Neutrophil (primary cell): ENCODE measurements around the gene ZCCHC12.

Source experiments
- H3K27ac ChIP-seq: fragments of 200-600 bp; sonication (generic); 2 replicates; pipeline ENCODE4 v1.5.1; 2016; ENCODE audit warnings: mild to moderate bottlenecking, moderate library complexity
- H3K27me3 ChIP-seq: fragments of 200-600 bp; sonication (generic); 2 replicates; pipeline ENCODE4 v1.6.0; 2016; ENCODE audit warnings: mild to moderate bottlenecking
- H3K36me3 ChIP-seq: fragments of 200-600 bp; sonication (generic); 2 replicates; pipeline ENCODE4 v1.5.1; 2017
- H3K4me1 ChIP-seq, 2 experiments: fragments of 200-600 bp in 1 of 2; sonication (generic) in 1 of 2; 1 replicate in 1 of 2; 2 replicates in 1 of 2; pipeline versions ENCODE4 v1.5.1 to v1.6.1; 2013 to 2016; ENCODE audit warnings: low read depth in 1 of 2, low read length in 1 of 2, mild to moderate bottlenecking in 1 of 2, moderate library complexity in 1 of 2; ENCODE audit not compliant: control insufficient read depth in 1 of 2, insufficient read depth in 1 of 2
- H3K4me3 ChIP-seq, 2 experiments: fragments of 200-600 bp in 1 of 2; sonication (generic) in 1 of 2; 1 replicate in 1 of 2; 2 replicates in 1 of 2; pipeline ENCODE4 v1.5.1; 2013 to 2016; ENCODE audit warnings: low read depth in 1 of 2, low read length in 1 of 2, mild to moderate bottlenecking in 1 of 2, moderate library complexity in 1 of 2
- H3K9me3 ChIP-seq: fragments of 200-600 bp; sonication (generic); 2 replicates; pipeline ENCODE4 v1.5.1; 2016
- TF ChIP-seq, protein P1 (sequence below): fragments of 200-600 bp; sonication (generic); IDR thresholded peaks from 2 replicates; pipeline ENCODE4 v1.5.1; 2016; ENCODE audit warnings: antibody characterized with exemption

Gene ZCCHC12

DNA sequence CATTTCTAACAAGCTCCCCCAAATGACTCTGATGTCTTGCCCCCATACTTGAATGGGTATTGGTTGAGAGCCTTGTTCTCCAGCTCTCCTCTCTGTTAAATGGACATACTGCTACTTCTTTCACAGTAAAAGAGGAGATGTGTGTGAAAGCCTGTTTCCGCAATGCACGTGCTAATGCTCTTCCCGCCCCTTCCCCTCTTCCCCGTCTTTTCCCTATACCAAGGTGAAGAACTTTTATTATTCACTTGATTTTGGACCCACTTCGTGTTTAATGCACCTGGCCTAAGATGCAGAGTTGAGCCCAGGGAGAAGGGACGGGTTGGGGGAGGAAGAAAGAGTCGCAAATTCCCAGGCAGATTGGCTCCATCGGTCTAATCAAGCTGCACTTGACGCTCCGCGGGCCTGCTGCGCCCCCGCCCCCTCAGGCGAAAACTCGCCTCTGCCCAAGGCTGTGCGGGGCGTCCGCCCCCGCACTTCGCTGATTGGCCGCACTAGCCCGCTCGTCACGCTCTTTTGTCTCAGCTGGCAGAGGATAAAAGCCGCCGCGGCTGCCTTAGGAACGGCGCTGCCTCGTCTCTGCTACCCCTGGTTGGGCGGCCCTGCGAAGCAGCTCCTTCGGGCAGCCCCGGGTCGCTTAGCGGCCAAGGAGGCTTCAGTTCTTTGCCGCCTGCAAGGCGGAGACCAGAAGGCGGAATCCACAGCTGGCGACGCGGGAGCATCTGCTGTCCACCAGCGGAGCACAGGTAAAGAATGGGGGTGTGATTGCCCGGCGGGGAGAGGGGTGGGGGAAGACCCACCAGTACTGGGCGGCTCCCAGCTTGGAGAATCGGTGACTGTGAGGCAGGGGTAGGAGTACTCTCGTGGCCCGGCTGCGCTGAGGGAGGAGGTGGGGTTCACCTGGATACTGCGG lies at the start of gene ZCCHC12:
TSS of gene ZCCHC12 (plus strand) at position 562 of the 910 bp plus-strand sequence. CDS start 1,421 bp downstream, outside the sequence.
- Histone ChIP-seq H3K9me3 (no peaks in the 10 kb centered on the region), H3K36me3 (no peaks in the 10 kb centered on the region), H3K4me3 (no peak within 1 kb of the TSS), H3K4me1 (peaks cover 0 to 9% of the 10 kb centered on the region in 2 experiments), H3K27ac (no peak within 1 kb of the TSS), H3K27me3 (peaks cover 81% of the 10 kb centered on the region)
- TF ChIP-seq, protein P1, sequence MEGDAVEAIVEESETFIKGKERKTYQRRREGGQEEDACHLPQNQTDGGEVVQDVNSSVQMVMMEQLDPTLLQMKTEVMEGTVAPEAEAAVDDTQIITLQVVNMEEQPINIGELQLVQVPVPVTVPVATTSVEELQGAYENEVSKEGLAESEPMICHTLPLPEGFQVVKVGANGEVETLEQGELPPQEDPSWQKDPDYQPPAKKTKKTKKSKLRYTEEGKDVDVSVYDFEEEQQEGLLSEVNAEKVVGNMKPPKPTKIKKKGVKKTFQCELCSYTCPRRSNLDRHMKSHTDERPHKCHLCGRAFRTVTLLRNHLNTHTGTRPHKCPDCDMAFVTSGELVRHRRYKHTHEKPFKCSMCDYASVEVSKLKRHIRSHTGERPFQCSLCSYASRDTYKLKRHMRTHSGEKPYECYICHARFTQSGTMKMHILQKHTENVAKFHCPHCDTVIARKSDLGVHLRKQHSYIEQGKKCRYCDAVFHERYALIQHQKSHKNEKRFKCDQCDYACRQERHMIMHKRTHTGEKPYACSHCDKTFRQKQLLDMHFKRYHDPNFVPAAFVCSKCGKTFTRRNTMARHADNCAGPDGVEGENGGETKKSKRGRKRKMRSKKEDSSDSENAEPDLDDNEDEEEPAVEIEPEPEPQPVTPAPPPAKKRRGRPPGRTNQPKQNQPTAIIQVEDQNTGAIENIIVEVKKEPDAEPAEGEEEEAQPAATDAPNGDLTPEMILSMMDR = no peak

DNA sequence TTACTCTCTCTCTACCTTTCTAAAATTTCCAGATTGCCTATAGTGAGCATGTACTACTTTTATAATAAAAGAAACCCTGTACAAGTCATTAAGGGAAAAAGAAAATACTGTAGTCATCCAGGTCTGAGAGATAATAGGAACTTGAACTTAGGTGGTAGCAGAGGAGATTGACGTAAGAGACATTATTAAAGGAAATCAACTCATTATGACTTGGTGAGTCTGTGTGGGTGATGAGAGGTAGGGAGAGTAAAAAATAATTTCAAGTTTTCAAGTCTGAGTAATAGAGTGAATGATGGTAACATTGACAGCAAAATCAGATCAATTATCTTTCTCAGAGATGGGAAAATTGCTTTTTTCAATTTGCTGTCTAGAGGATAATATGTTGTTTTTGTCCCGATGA lies 44.0 kb upstream of the ZCCHC12 start:
- TF ChIP-seq, protein P1 = no peak
- Histone ChIP-seq H3K27ac (no peak overlapping the region), H3K4me1 (no peaks in the 10 kb centered on the region), H3K27me3 (no peaks in the 10 kb centered on the region), H3K9me3 (no peaks in the 10 kb centered on the region), H3K4me3 (no peak overlapping the region), H3K36me3 (no peaks in the 10 kb centered on the region)

DNA sequence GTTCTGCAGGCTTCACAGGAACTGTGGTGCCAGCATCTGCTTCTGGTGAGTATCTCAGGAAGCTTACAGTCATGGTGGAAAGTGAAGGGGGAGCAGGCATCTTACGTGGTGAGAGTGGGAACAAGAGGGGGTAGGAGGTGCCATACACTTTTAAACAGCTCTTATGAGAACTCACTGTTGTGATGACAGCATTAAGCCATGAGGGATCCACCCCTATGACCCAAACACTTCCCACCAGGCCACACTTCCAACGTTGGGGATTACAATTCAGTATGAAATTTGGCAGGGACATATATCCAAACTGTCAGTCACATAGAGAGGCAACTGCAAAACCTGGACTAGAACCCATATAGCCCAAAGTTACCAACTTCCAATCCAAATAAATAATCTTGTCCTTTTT lies 43.1 kb upstream of the ZCCHC12 start:
- Histone ChIP-seq H3K27me3 (no peaks in the 10 kb centered on the region), H3K36me3 (no peaks in the 10 kb centered on the region), H3K4me1 (no peaks in the 10 kb centered on the region), H3K9me3 (no peaks in the 10 kb centered on the region), H3K27ac (no peak overlapping the region), H3K4me3 (no peak overlapping the region)
- TF ChIP-seq, protein P1 = no peak

DNA sequence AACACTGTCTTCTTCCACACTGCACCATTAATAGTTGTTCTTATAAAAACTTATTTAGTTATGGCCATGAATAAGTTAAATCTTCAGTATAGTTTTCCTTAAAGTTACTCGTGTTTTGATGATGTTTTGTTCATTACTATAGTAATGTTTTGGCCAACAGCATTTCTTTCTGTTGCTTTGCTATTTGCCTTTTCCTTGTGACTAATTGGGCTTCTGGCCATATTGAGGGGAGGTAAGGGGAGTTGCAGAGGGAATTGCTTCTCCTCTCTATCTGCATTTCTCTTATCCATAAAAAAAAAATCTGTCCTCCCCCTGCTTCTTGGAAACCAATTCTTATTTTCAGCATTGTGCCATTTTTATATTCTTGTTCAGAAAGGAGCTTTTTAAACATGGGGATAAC lies 42.7 kb upstream of the ZCCHC12 start:
- Histone ChIP-seq H3K9me3 (no peaks in the 10 kb centered on the region), H3K36me3 (no peaks in the 10 kb centered on the region), H3K4me1 (no peaks in the 10 kb centered on the region), H3K27ac (no peak overlapping the region), H3K27me3 (no peaks in the 10 kb centered on the region), H3K4me3 (no peak overlapping the region)
- TF ChIP-seq, protein P1 = no peak

DNA sequence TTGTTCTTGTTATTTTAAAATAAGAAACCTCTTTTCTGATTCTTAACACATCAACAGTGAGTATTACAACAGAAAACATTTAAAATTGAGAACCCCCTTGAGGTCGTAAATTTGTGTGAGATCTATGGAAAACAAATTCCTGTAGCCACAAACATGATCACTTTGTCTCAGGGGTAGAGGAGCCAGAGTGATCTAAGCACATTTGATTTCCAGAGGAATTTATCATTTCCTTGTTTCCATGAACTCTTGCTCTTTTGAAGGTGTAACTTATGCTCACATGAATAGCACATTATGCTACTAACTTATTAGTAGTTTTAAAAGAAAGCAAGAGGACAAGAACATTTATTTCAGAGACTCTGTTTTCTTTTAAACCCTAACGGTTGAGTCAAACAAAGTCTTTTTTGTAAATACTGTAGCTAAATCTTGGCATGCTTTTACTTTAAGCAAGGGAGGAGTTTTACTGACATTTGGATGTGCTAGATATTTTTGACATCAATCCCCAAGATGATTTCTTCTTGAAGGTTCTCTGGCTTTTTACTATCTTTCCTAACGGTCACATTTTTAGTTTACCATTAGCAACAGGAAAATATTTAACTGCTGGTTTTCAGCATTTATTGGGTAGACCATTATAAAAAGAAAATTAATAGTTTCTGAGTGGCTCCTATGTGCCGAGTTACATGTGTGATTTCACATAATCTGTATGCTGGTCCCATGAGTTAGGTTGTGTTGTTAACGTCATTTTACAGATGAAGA lies 27.9 kb upstream of the ZCCHC12 start:
- Histone ChIP-seq H3K36me3 (no peaks in the 10 kb centered on the region), H3K9me3 (no peaks in the 10 kb centered on the region), H3K4me1 (no peaks in the 10 kb centered on the region), H3K4me3 (no peak overlapping the region), H3K27me3 (no peaks in the 10 kb centered on the region), H3K27ac (no peak overlapping the region)
- TF ChIP-seq, protein P1 = no peak
